Hindlimb muscle (tissue), 1 donor: ENCODE results near the gene FSIP1. TPM values are rescaled to one million over a fixed set of nuclear protein-coding genes. Genes with fewer than 3 reads are reported as not detected.

ENCODE experiments used
- DNase-seq: peaks from one replicate; pipeline ENCODE4 v3.0.0-alpha.2; 2013
- polyA plus RNA-seq: library from polyadenylated mRNA; unstranded; fragments of 120-200 nt; gene quantifications from one replicate; pipeline ENCODE4 v1.2.1, GENCODE V29; 2013; ENCODE audit not compliant: insufficient read length

FSIP1 gene
- polyA plus RNA-seq, 1 donor = 0.94 TPM

GRCh38 chr15:39644136-39644535, 138.5 kb downstream of the FSIP1 start:
- no peak for DNase-seq

GRCh38 chr15:39643727-39644126, 138.9 kb downstream of the FSIP1 start:
- DNase-seq = no peak

GRCh38 chr15:39642011-39642640, 140.5 kb downstream of the FSIP1 start:
- DNase-seq = no peak

- no peak for DNase-seq
Measured at GRCh38 chr15:39641191-39641889, 141.3 kb downstream of the FSIP1 start.

GRCh38 chr15:39640665-39641064, 142.0 kb downstream of the FSIP1 start:
- no peak for DNase-seq

- no peak for DNase-seq
Measured at GRCh38 chr15:39639037-39639436, 143.6 kb downstream of the FSIP1 start.

- DNase-seq = no peak
Measured at GRCh38 chr15:39638041-39638440, 144.6 kb downstream of the FSIP1 start.

- no peak for DNase-seq
Measured at GRCh38 chr15:39631357-39631756, 151.3 kb downstream of the FSIP1 start.

GRCh38 chr15:39629906-39630305, 152.7 kb downstream of the FSIP1 start:
- no peak for DNase-seq

- no peak for DNase-seq
Measured at GRCh38 chr15:39629371-39629770, 153.3 kb downstream of the FSIP1 start.

- no peak for DNase-seq
Measured at GRCh38 chr15:39628546-39629257, 153.9 kb downstream of the FSIP1 start.

GRCh38 chr15:39628144-39628508, 154.5 kb downstream of the FSIP1 start:
- no peak for DNase-seq

- DNase-seq = no peak
Measured at GRCh38 chr15:39627451-39628143, 155.0 kb downstream of the FSIP1 start.

- DNase-seq = no peak
Measured at GRCh38 chr15:39625856-39626255, 156.8 kb downstream of the FSIP1 start.

GRCh38 chr15:39625451-39625850, 157.2 kb downstream of the FSIP1 start:
- DNase-seq = no peak

GRCh38 chr15:39624806-39625205, 157.8 kb downstream of the FSIP1 start:
- no peak for DNase-seq

- no peak for DNase-seq
Measured at GRCh38 chr15:39623529-39623931, 159.1 kb downstream of the FSIP1 start.

- DNase-seq = no peak
Measured at GRCh38 chr15:39622660-39623516, 159.8 kb downstream of the FSIP1 start.

GRCh38 chr15:39621976-39622375, 160.7 kb downstream of the FSIP1 start:
- DNase-seq = peak; percentile 45

- no peak for DNase-seq
Measured at GRCh38 chr15:39621210-39621609, 161.4 kb downstream of the FSIP1 start.

GRCh38 chr15:39618063-39618823, 164.4 kb downstream of the FSIP1 start:
- no peak for DNase-seq
